Kidney (tissue), 14 donors: ENCODE results near the gene FBXL19. TPM values are rescaled to one million over a fixed set of nuclear protein-coding genes. Genes with fewer than 3 reads are reported as not detected.

Experiments used
- DNase-seq, 5 donors: peaks; one replicate each; pipeline ENCODE4 v3.0.0-alpha.2; 2013 to 2020
- FAIRE-seq: peaks from 2 replicates; lab custom pipeline; 2012; peaks lifted over from hg19 to GRCh38; lab: Jason Lieb, UNC
- H3K27ac ChIP-seq, 2 donors: one replicate each; pipeline ENCODE4 v1.7.0; 2013; ENCODE audit warnings: low read depth in 2 of 2, low read length in 2 of 2, inconsistent platforms in 1 of 2
- H3K27me3 ChIP-seq: one replicate; pipeline ENCODE4 v1.7.1; 2013; ENCODE audit warnings: low read length, inconsistent platforms; ENCODE audit not compliant: control insufficient read depth, insufficient read depth
- H3K36me3 ChIP-seq, 3 donors: one replicate each; pipeline versions ENCODE4 v1.7.0 to v1.7.1; 2013; ENCODE audit warnings: low read length in 3 of 3, control low read depth in 1 of 3, inconsistent platforms in 1 of 3; ENCODE audit not compliant: insufficient read depth in 3 of 3, control insufficient read depth in 2 of 3
- H3K4me1 ChIP-seq, 3 donors: one replicate each; pipeline versions ENCODE4 v1.7.0 to v1.7.1; 2013; ENCODE audit warnings: low read length in 3 of 3, inconsistent platforms in 1 of 3, low read depth in 1 of 3; ENCODE audit not compliant: control insufficient read depth in 2 of 3, insufficient read depth in 2 of 3
- H3K4me3 ChIP-seq, 3 donors: one replicate each; pipeline versions ENCODE4 v1.7.0 to v1.8.1; 2013; ENCODE audit warnings: low read length in 3 of 3, control low read depth in 1 of 3, inconsistent platforms in 1 of 3
- H3K9ac ChIP-seq, 3 donors: one replicate each; pipeline versions ENCODE4 v1.7.0 to v1.7.1; 2013; ENCODE audit warnings: low read length in 3 of 3, control low read depth in 1 of 3, inconsistent platforms in 1 of 3
- H3K9me3 ChIP-seq, 3 donors: one replicate each; pipeline versions ENCODE4 v1.7.0 to v1.7.1; 2013; ENCODE audit warnings: low read length in 3 of 3, control low read depth in 1 of 3, inconsistent platforms in 1 of 3; ENCODE audit not compliant: control insufficient read depth in 2 of 3, insufficient read depth in 1 of 3
- CTCF ChIP-seq: IDR thresholded peaks from 3 replicates; pipeline ENCODE4 v1.5.1; 2012; ENCODE audit warnings: mild to moderate bottlenecking, moderate library complexity, borderline replicate concordance; ENCODE audit not compliant: insufficient read depth; ENCODE audit errors: extremely low read depth
- intact Hi-C: fragments of 100-400 bp; cut with DNase I; formaldehyde crosslinking; loops from one replicate; pipeline ENCODE4 v1.11.1; 2022
- polyA plus RNA-seq: library from polyadenylated mRNA; stranded (reverse); fragments of 350-450 nt; fragmentation: Illumina TruSeq; extraction: RNeasy Lipid Tissue Mini Kit (QIAGEN cat#74804); gene quantifications from one replicate; pipeline ENCODE4 v1.2.3, GENCODE V29; 2014; ENCODE audit warnings: low read depth, low replicate concordance; ENCODE audit not compliant: insufficient read depth
- total RNA-seq: library from RNA; stranded (reverse); fragmentation: NEBNext Ultra II Directional; extraction: Animal tissue kit (Norgen Biotek cat#: 25700); gene quantifications from one replicate; pipeline ENCODE4 v1.2.1, GENCODE V29; 2021
- donor health status: control.
- donor health status: control.
- donor health status: control.
- donor health status: control.
- donor health status: control.
- donor health status: DM: yes; HTN: yes; CAD: no.
- donor health status: Normal renal cell carcinoma (clear cell type).

FBXL19 gene
- total and polyA plus RNA-seq, 2 donors from 2014 or later = 7.4 to 18.9 TPM

- Histone ChIP-seq H3K36me3 (no peaks in the 10 kb centered on the region), H3K27me3 (no peaks in the 10 kb centered on the region), H3K4me1 (peaks cover 0 to 34% (median 15%) of the 10 kb centered on the region in 3 donors), H3K9me3 (no peaks in the 10 kb centered on the region), H3K4me3 (no peak overlapping the region), H3K9ac (no peak overlapping the region), H3K27ac (no peak overlapping the region)
- DNase-seq (peak in 4 of 5 donors; percentile 79 to 93 (median 88)), FAIRE-seq (no peak)
- peak; percentile 42 for TF ChIP-seq CTCF
- intact Hi-C loops = no loop called here
Measured at GRCh38 chr16:30953511-30954124, 30.2 kb downstream of the FBXL19 start.

GRCh38 chr16:30954993-30955392 is 31.6 kb downstream of the FBXL19 start:
- Histone ChIP-seq H3K4me1 (peaks cover 0 to 35% (median 21%) of the 10 kb centered on the region in 3 donors), H3K27ac (no peak overlapping the region), H3K36me3 (peaks cover 3 to 11% (median 5%) of the 10 kb centered on the region in 3 donors), H3K4me3 (no peak overlapping the region), H3K9me3 (no peaks in the 10 kb centered on the region), H3K9ac (no peak overlapping the region), H3K27me3 (no peaks in the 10 kb centered on the region)
- no peak for DNase-seq
- intact Hi-C loops = no loop called here
- FAIRE-seq = no peak
- TF ChIP-seq CTCF = no peak

- Histone ChIP-seq H3K4me3 (peak overlapping the region; percentile 66 to 89 (median 87)), H3K27me3 (no peaks in the 10 kb centered on the region), H3K27ac (peak overlapping the region; percentile 98 to 99), H3K9me3 (no peaks in the 10 kb centered on the region), H3K36me3 (peaks cover 11 to 28% (median 18%) of the 10 kb centered on the region in 3 donors), H3K9ac (peak overlapping the region; percentile 83 to 98 (median 85)), H3K4me1 (peaks cover 0 to 23% (median 13%) of the 10 kb centered on the region in 3 donors)
- TF ChIP-seq CTCF = no peak
- intact Hi-C loops = no loop called here
- DNase-seq = peak; percentile 85 to 96 (median 90)
- FAIRE-seq = no peak
Measured at GRCh38 chr16:30956601-30957455, 33.5 kb downstream of the FBXL19 start.
